CD4-positive, alpha-beta T cell treated with Interleukin-12 subunit alpha and Interleukin-12 subunit beta, for 1 hour (primary cell): ENCODE measurements around the gene CCDC141.

Source experiments
- DNase-seq: peaks from one replicate; pipeline ENCODE4 v3.0.0-alpha.2; 2020

Gene CCDC141

GRCh38 chr2:178819147-178819875 is 230.6 kb downstream of the CCDC141 start:
- no peak for DNase-seq

- DNase-seq = no peak
These were observed 238.0 kb downstream of the CCDC141 start for GRCh38 chr2:178811901-178812300.

GRCh38 chr2:178811045-178811444 is 238.9 kb downstream of the CCDC141 start:
- DNase-seq = no peak

- no peak for DNase-seq
These were observed 239.5 kb downstream of the CCDC141 start for GRCh38 chr2:178810422-178810821.

GRCh38 chr2:178807227-178808008 is 242.5 kb downstream of the CCDC141 start, which contains the start of gene TTN:
TTN (minus strand) TSS chr2:178807423; CDS start chr2:178804642, 2,781 bp downstream.
- no peak for DNase-seq

GRCh38 chr2:178806543-178806942 is 243.4 kb downstream of the CCDC141 start:
- DNase-seq = no peak

- DNase-seq = no peak
These were observed 244.5 kb downstream of the CCDC141 start for GRCh38 chr2:178805457-178805856.

- DNase-seq = no peak
These were observed 245.1 kb downstream of the CCDC141 start for GRCh38 chr2:178804791-178805190.

GRCh38 chr2:178800510-178800909 is 249.4 kb downstream of the CCDC141 start:
- no peak for DNase-seq

GRCh38 chr2:178799305-178799704 is 250.6 kb downstream of the CCDC141 start:
- no peak for DNase-seq

GRCh38 chr2:178796079-178796677 is 253.8 kb downstream of the CCDC141 start:
- peak; percentile 13 for DNase-seq

- DNase-seq = no peak
These were observed 262.0 kb downstream of the CCDC141 start for GRCh38 chr2:178787934-178788333.

GRCh38 chr2:178787155-178787554 is 262.8 kb downstream of the CCDC141 start:
- DNase-seq = no peak

GRCh38 chr2:178783889-178784288 is 266.0 kb downstream of the CCDC141 start:
- DNase-seq = no peak

- no peak for DNase-seq
These were observed 267.7 kb downstream of the CCDC141 start for GRCh38 chr2:178782236-178782635.
